Measurements from ENCODE around the gene IHH.

- TF ChIP-seq POLR2A (IDR thresholded peaks at IDR 0.05) (no peak), CTCF (IDR thresholded peaks at IDR 0.05) (no peak), POLR2AphosphoS5 (IDR thresholded peaks at IDR 0.05) (no peak)
These were observed 39.1 kb downstream of the IHH start for GRCh38 chr2:219021591-219021990.
